Lower leg skin (tissue), 3 donors: Measurements from ENCODE around the gene SRSF8.

Experiments
- POLR2A ChIP-seq, 2 donors: fragments of 450-650 bp; IDR thresholded peaks; one replicate each; pipeline ENCODE4 v1.6.1; 2016 to 2017; ENCODE audit warnings: antibody characterized with exemption in 2 of 2, mild to moderate bottlenecking in 1 of 2, moderate library complexity in 1 of 2
- TF ChIP-seq, protein P1 (sequence below), 3 donors: fragments of 450-650 bp; IDR thresholded peaks; one replicate each; pipeline ENCODE4 v1.5.1; 2016; ENCODE audit warnings: antibody characterized with exemption in 3 of 3, mild to moderate bottlenecking in 3 of 3, moderate library complexity in 2 of 3

DNA sequence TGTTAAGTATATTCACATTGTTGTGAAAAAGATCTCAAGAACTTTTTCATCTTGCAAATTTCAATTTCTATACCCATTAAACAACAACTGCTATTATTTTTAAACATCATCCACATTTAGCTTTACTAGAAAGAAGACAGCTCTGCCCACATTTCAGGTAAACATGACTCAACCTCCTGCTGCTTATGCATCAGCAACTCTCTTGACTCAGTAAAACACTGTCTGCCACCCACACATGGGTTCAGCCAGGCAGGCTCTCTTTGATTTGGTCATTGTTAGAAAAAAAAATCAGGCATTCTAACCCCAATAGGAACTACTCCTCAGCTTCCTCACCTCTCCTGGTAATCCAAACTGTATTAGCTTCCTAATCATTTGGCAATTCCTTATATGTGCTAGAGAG lies 17.8 kb downstream of the SRSF8 start:
- TF ChIP-seq, protein P1, sequence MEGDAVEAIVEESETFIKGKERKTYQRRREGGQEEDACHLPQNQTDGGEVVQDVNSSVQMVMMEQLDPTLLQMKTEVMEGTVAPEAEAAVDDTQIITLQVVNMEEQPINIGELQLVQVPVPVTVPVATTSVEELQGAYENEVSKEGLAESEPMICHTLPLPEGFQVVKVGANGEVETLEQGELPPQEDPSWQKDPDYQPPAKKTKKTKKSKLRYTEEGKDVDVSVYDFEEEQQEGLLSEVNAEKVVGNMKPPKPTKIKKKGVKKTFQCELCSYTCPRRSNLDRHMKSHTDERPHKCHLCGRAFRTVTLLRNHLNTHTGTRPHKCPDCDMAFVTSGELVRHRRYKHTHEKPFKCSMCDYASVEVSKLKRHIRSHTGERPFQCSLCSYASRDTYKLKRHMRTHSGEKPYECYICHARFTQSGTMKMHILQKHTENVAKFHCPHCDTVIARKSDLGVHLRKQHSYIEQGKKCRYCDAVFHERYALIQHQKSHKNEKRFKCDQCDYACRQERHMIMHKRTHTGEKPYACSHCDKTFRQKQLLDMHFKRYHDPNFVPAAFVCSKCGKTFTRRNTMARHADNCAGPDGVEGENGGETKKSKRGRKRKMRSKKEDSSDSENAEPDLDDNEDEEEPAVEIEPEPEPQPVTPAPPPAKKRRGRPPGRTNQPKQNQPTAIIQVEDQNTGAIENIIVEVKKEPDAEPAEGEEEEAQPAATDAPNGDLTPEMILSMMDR (IDR thresholded peaks at IDR 0.05): no peak
- no peak for TF ChIP-seq POLR2A (IDR thresholded peaks at IDR 0.05)
